Measurements from ENCODE around the gene SPINK9. TPM values are rescaled to one million over a fixed set of nuclear protein-coding genes. Genes with fewer than 3 reads are reported as not detected.

The SPINK9 gene
- not detected for polyA plus RNA-seq
- long read RNA-seq, donor 1 = 0 reads
- long read RNA-seq, donor 2 = 0 reads
- long read RNA-seq, donor 3 = 0 reads
- long read RNA-seq, donor 4 = 0 reads
- long read RNA-seq, donor 5 = 0 reads
- long read RNA-seq, donor 6 = 0 reads
- long read RNA-seq, donor 7 = 0 reads
- long read RNA-seq, donor 8 = 0 reads
- long read RNA-seq, donor 9 = 0 reads
- long read RNA-seq, donor 10 = 0 reads
- long read RNA-seq, donor 11 = 0 reads

DNA sequence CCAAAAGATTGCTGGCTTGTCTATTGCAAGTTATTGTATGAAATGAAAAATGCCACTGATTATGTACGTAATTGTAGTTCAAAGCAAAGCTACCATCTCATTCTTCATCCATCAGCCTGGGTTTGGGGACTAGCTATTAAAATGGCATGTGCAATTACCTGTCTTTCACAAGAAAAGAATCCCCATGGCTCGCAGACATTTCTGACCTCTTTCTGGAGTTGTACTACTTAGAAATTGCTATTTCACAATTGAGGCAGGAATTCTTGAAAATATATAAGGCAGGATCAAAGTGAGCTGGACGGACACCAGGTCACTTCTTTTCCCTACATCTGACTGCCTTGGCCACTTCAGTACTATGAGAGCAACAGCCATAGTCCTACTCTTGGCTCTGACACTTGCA is at the start of gene SPINK9:
TSS of gene SPINK9 (plus strand) at position 301 of the 400 bp plus-strand sequence. CDS start at position 356, 55 bp downstream.
- H3K9me3 ChIP-seq (ENCODE audit: control insufficient read depth, low read depth, low read length) = no peaks in the 10 kb centered on the region
- H3K27ac ChIP-seq (ENCODE audit: low read length) = no peak within 1 kb of the TSS
- no peak within 1 kb of the TSS for H3K4me3 ChIP-seq (ENCODE audit: low read length)
- 83% methylated on average over 1 of the region's 3 CpGs for WGBS (ENCODE audit: insufficient coverage, low lambda C conversion rate)
- H3K36me3 ChIP-seq (ENCODE audit: control insufficient read depth, insufficient read depth, low read length) = no peaks in the 10 kb centered on the region
- no peak for DNase-seq
- H3K4me1 ChIP-seq (ENCODE audit: control insufficient read depth, insufficient read depth, low read length) = no peaks in the 10 kb centered on the region
- no peaks in the 10 kb centered on the region for H3K27me3 ChIP-seq (ENCODE audit: control insufficient read depth, insufficient read depth, low read length)

DNA sequence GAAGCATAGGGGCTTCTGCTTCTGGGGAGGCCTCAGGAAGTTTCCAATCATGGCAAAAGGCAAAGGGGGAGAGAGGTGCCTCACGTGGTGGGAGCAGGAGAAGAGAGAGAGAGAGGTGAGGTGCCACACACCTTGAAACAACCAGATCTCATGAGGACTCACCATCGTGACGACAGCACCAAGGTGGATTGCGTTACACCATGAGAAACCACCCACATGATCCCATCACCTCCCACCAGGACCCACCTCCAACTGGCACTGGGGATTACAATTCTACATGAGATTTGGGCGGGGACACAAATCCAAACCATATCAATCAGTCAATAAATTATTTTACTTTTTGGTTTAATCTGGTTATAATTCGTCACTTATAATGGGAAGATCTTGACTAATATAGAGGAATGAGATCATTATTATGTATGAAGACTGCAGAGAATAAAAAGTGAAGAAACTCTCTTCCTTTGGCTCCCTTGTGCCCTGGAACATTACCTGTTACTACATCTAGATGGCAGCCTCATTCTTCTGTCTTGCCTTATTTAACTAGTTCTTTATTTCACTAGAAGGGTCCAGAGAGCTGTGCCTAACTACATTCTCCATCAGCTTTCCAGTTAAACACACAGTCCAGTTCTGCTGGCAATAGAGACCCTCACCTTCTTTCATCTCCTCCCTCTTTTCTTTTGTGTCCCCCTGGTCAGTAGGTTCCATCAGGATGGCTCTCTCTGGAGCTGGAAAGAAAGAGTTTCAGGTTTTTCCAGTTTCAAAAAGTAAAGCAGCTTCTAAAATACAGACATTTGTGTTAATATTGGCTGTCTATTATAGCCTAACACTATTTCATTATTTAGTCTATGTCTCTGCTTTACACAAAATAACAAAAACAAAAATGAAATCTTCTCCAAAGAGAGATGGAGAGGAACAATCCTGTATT is 44.8 kb upstream of the SPINK9 start:
- no peak overlapping the region for H3K27ac ChIP-seq (ENCODE audit: low read length)
- peak in 1 of 2 donors; percentile 11 for DNase-seq
- H3K27me3 ChIP-seq (ENCODE audit: control insufficient read depth, insufficient read depth, low read length) = no peaks in the 10 kb centered on the region
- H3K4me3 ChIP-seq (ENCODE audit: low read length) = no peak overlapping the region
- no peaks in the 10 kb centered on the region for H3K9me3 ChIP-seq (ENCODE audit: control insufficient read depth, low read depth, low read length)
- H3K4me1 ChIP-seq (ENCODE audit: control insufficient read depth, insufficient read depth, low read length) = no peaks in the 10 kb centered on the region
- H3K36me3 ChIP-seq (ENCODE audit: control insufficient read depth, insufficient read depth, low read length) = no peaks in the 10 kb centered on the region
- WGBS (ENCODE audit: insufficient coverage, low lambda C conversion rate) = 33% methylated on average over 1 of the region's 6 CpGs

GRCh38 chr5:148297731-148298130 is 37.6 kb upstream of the SPINK9 start:
- DNase-seq = no peak
- WGBS (ENCODE audit: insufficient coverage, low lambda C conversion rate) = 70% methylated on average over 4 of the region's 4 CpGs
- H3K27ac ChIP-seq (ENCODE audit: low read length) = no peak overlapping the region
- H3K4me3 ChIP-seq (ENCODE audit: low read length) = no peak overlapping the region
- no peaks in the 10 kb centered on the region for H3K27me3 ChIP-seq (ENCODE audit: control insufficient read depth, insufficient read depth, low read length)
- no peaks in the 10 kb centered on the region for H3K9me3 ChIP-seq (ENCODE audit: control insufficient read depth, low read depth, low read length)
- H3K4me1 ChIP-seq (ENCODE audit: control insufficient read depth, insufficient read depth, low read length) = no peaks in the 10 kb centered on the region
- H3K36me3 ChIP-seq (ENCODE audit: control insufficient read depth, insufficient read depth, low read length) = no peaks in the 10 kb centered on the region

- Histone ChIP-seq H3K9me3 (ENCODE audit: control insufficient read depth, low read depth, low read length) (no peaks in the 10 kb centered on the region), H3K36me3 (ENCODE audit: control insufficient read depth, insufficient read depth, low read length) (no peaks in the 10 kb centered on the region), H3K4me3 (ENCODE audit: low read length) (no peak overlapping the region), H3K27ac (ENCODE audit: low read length) (no peak overlapping the region), H3K4me1 (ENCODE audit: control insufficient read depth, insufficient read depth, low read length) (no peaks in the 10 kb centered on the region), H3K27me3 (ENCODE audit: control insufficient read depth, insufficient read depth, low read length) (no peaks in the 10 kb centered on the region)
- no CpG with 5 or more reads among the region's 1 CpG for WGBS (ENCODE audit: insufficient coverage, low lambda C conversion rate)
- DNase-seq = no peak
Measured at GRCh38 chr5:148306446-148306845, 28.9 kb upstream of the SPINK9 start.

DNA sequence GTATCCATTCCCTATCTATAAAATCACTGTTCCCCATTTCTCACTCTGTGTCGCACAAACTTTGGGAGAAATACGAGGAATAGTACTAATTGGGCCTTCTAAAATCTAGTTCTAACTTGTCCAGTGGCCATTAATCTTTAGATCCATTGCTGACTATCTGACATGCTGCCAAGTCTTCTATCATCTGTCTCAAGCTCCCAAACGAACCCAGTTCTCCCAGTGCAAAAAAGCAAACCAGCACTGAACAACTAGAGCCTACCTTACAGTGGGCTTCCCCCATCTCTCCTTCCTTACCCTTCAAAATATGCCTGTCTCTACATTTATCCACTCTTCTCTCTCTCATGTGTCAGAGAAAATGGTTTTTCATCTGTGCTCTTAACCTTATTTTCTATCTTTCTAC is 26.3 kb upstream of the SPINK9 start:
- 100% methylated on average over 1 of the region's 3 CpGs for whole genome bisulfite sequencing (ENCODE audit: insufficient coverage, low lambda C conversion rate)
- Histone ChIP-seq H3K9me3 (ENCODE audit: control insufficient read depth, low read depth, low read length) (no peaks in the 10 kb centered on the region), H3K27ac (ENCODE audit: low read length) (no peak overlapping the region), H3K4me1 (ENCODE audit: control insufficient read depth, insufficient read depth, low read length) (no peaks in the 10 kb centered on the region), H3K36me3 (ENCODE audit: control insufficient read depth, insufficient read depth, low read length) (no peaks in the 10 kb centered on the region), H3K4me3 (ENCODE audit: low read length) (no peak overlapping the region), H3K27me3 (ENCODE audit: control insufficient read depth, insufficient read depth, low read length) (no peaks in the 10 kb centered on the region)
- no peak for DNase-seq

- Histone ChIP-seq H3K4me1 (ENCODE audit: control insufficient read depth, insufficient read depth, low read length) (no peaks in the 10 kb centered on the region), H3K27me3 (ENCODE audit: control insufficient read depth, insufficient read depth, low read length) (no peaks in the 10 kb centered on the region), H3K27ac (ENCODE audit: low read length) (no peak overlapping the region), H3K36me3 (ENCODE audit: control insufficient read depth, insufficient read depth, low read length) (no peaks in the 10 kb centered on the region), H3K9me3 (ENCODE audit: control insufficient read depth, low read depth, low read length) (no peaks in the 10 kb centered on the region), H3K4me3 (ENCODE audit: low read length) (no peak overlapping the region)
- DNase-seq = no peak
Measured at GRCh38 chr5:148309746-148310145, 25.6 kb upstream of the SPINK9 start.

- no peaks in the 10 kb centered on the region for H3K36me3 ChIP-seq (ENCODE audit: control insufficient read depth, insufficient read depth, low read length)
- H3K4me3 ChIP-seq (ENCODE audit: low read length) = no peak overlapping the region
- WGBS (ENCODE audit: insufficient coverage, low lambda C conversion rate) = no CpG with 5 or more reads among the region's 3 CpGs
- no peak overlapping the region for H3K27ac ChIP-seq (ENCODE audit: low read length)
- no peaks in the 10 kb centered on the region for H3K27me3 ChIP-seq (ENCODE audit: control insufficient read depth, insufficient read depth, low read length)
- H3K9me3 ChIP-seq (ENCODE audit: control insufficient read depth, low read depth, low read length) = no peaks in the 10 kb centered on the region
- H3K4me1 ChIP-seq (ENCODE audit: control insufficient read depth, insufficient read depth, low read length) = no peaks in the 10 kb centered on the region
- no peak for DNase-seq
Measured at GRCh38 chr5:148311484-148311883, 23.9 kb upstream of the SPINK9 start.

GRCh38 chr5:148312153-148312552 is 23.2 kb upstream of the SPINK9 start, which contains the start of gene SPINK7:
Gene SPINK7 (plus strand): TSS chr5:148312423. CDS start chr5:148312484, 61 bp downstream.
- no CpG with 5 or more reads among the region's 3 CpGs for WGBS (ENCODE audit: insufficient coverage, low lambda C conversion rate)
- Histone ChIP-seq H3K27me3 (ENCODE audit: control insufficient read depth, insufficient read depth, low read length) (no peaks in the 10 kb centered on the region), H3K4me1 (ENCODE audit: control insufficient read depth, insufficient read depth, low read length) (no peaks in the 10 kb centered on the region), H3K36me3 (ENCODE audit: control insufficient read depth, insufficient read depth, low read length) (no peaks in the 10 kb centered on the region), H3K9me3 (ENCODE audit: control insufficient read depth, low read depth, low read length) (no peaks in the 10 kb centered on the region), H3K4me3 (ENCODE audit: low read length) (no peak within 1 kb of the TSS), H3K27ac (ENCODE audit: low read length) (no peak within 1 kb of the TSS)
- peak; percentile 5 to 11 for DNase-seq

GRCh38 chr5:148314187-148314586 is 21.2 kb upstream of the SPINK9 start:
- no peak for DNase-seq
- no peak overlapping the region for H3K27ac ChIP-seq (ENCODE audit: low read length)
- H3K4me3 ChIP-seq (ENCODE audit: low read length) = no peak overlapping the region
- no CpG with 5 or more reads among the region's 2 CpGs for WGBS (ENCODE audit: insufficient coverage, low lambda C conversion rate)
- no peaks in the 10 kb centered on the region for H3K27me3 ChIP-seq (ENCODE audit: control insufficient read depth, insufficient read depth, low read length)
- no peaks in the 10 kb centered on the region for H3K4me1 ChIP-seq (ENCODE audit: control insufficient read depth, insufficient read depth, low read length)
- no peaks in the 10 kb centered on the region for H3K9me3 ChIP-seq (ENCODE audit: control insufficient read depth, low read depth, low read length)
- H3K36me3 ChIP-seq (ENCODE audit: control insufficient read depth, insufficient read depth, low read length) = no peaks in the 10 kb centered on the region

GRCh38 chr5:148314731-148315130 is 20.6 kb upstream of the SPINK9 start:
- Histone ChIP-seq H3K27ac (ENCODE audit: low read length) (no peak overlapping the region), H3K4me3 (ENCODE audit: low read length) (no peak overlapping the region), H3K9me3 (ENCODE audit: control insufficient read depth, low read depth, low read length) (no peaks in the 10 kb centered on the region), H3K4me1 (ENCODE audit: control insufficient read depth, insufficient read depth, low read length) (no peaks in the 10 kb centered on the region), H3K36me3 (ENCODE audit: control insufficient read depth, insufficient read depth, low read length) (no peaks in the 10 kb centered on the region), H3K27me3 (ENCODE audit: control insufficient read depth, insufficient read depth, low read length) (no peaks in the 10 kb centered on the region)
- DNase-seq = no peak
- WGBS (ENCODE audit: insufficient coverage, low lambda C conversion rate) = 85% methylated on average over 3 of the region's 4 CpGs
